HepG2 (cell line): ENCODE measurements around the gene SNX21. TPM values are rescaled to one million over a fixed set of nuclear protein-coding genes. Genes with fewer than 3 reads are reported as not detected.

Experiments
- CEBPZ ChIP-seq: IDR thresholded peaks from 2 replicates; pipeline ENCODE4 v1.6.1; 2012; ENCODE audit warnings: low read length, improper control_type of control experiment
- CREBL2 ChIP-seq: sonication (generic); formaldehyde crosslinking; IDR thresholded peaks from 2 replicates; pipeline ENCODE4 v1.8.1; 2023; ENCODE audit warnings: missing genetic modification reagents, mild to moderate bottlenecking, borderline replicate concordance
- KDM5B ChIP-seq: sonication (generic); formaldehyde crosslinking; IDR thresholded peaks from 2 replicates; pipeline ENCODE4 v1.4.0; 2020; ENCODE audit warnings: missing genetic modification reagents, mild to moderate bottlenecking, borderline replicate concordance
- KLF15 ChIP-seq: sonication (generic); formaldehyde crosslinking; IDR thresholded peaks from 2 replicates; pipeline ENCODE4 v1.8.1; 2023; ENCODE audit warnings: borderline replicate concordance, mild to moderate bottlenecking, inconsistent platforms, missing genetic modification reagents, mixed read lengths
- MEIS2 ChIP-seq: sonication (generic); formaldehyde crosslinking; IDR thresholded peaks from 2 replicates; pipeline ENCODE4 v1.9.0; 2021; ENCODE audit warnings: mild to moderate bottlenecking, missing genetic modification reagents
- MTA1 ChIP-seq: sonication (generic); formaldehyde crosslinking; IDR thresholded peaks from 2 replicates; pipeline ENCODE4 v1.4.0; 2020; ENCODE audit warnings: missing genetic modification reagents, mild to moderate bottlenecking, borderline replicate concordance
- NBN ChIP-seq: fragments of 450-650 bp; conservative IDR thresholded peaks from 2 replicates; pipeline ENCODE4 v1.6.1; 2017
- PLRG1 ChIP-seq: fragments of 450-650 bp; conservative IDR thresholded peaks from 2 replicates; pipeline ENCODE4 v1.6.1; 2016
- PPARG ChIP-seq: conservative IDR thresholded peaks from 2 replicates; pipeline ENCODE4 v1.6.1; 2016; ENCODE audit warnings: missing biosample characterization, missing genetic modification reagents
- TBP ChIP-seq: sonication (generic); formaldehyde crosslinking; IDR thresholded peaks from 2 replicates; pipeline ENCODE4 v1.5.0; 2020; ENCODE audit warnings: missing genetic modification reagents
- THAP11 ChIP-seq: IDR thresholded peaks from 2 replicates; pipeline ENCODE4 v1.6.1; 2016; ENCODE audit warnings: missing biosample characterization, missing genetic modification reagents
- ZBTB14 ChIP-seq: sonication (generic); formaldehyde crosslinking; IDR thresholded peaks from 2 replicates; pipeline ENCODE4 v1.4.0; 2020; ENCODE audit warnings: missing genetic modification reagents
- ZBTB44 ChIP-seq: sonication (generic); formaldehyde crosslinking; IDR thresholded peaks from 2 replicates; pipeline ENCODE4 v1.4.0; 2020; ENCODE audit warnings: missing genetic modification reagents
- ZBTB7A ChIP-seq: sonication (generic); formaldehyde crosslinking; IDR thresholded peaks from 2 replicates; pipeline ENCODE4 v1.8.0; 2022; ENCODE audit warnings: mild to moderate bottlenecking, missing genetic modification reagents
- ZC3H4 ChIP-seq: sonication (generic); formaldehyde crosslinking; IDR thresholded peaks from 2 replicates; pipeline ENCODE4 v1.4.0; 2020; ENCODE audit warnings: missing genetic modification reagents, borderline replicate concordance
- ZNF264 ChIP-seq: sonication (generic); formaldehyde crosslinking; IDR thresholded peaks from 2 replicates; pipeline ENCODE4 v1.4.0; 2020; ENCODE audit warnings: missing genetic modification reagents
- ZNF414 ChIP-seq: sonication (generic); formaldehyde crosslinking; IDR thresholded peaks from 2 replicates; pipeline ENCODE4 v1.5.0; 2020; ENCODE audit warnings: missing genetic modification reagents
- ZNF501 ChIP-seq: sonication (generic); formaldehyde crosslinking; IDR thresholded peaks from 2 replicates; pipeline ENCODE4 v1.5.1; 2020; ENCODE audit warnings: mild to moderate bottlenecking, moderate library complexity, missing genetic modification reagents
- ZNF543 ChIP-seq: sonication (generic); formaldehyde crosslinking; IDR thresholded peaks from 2 replicates; pipeline ENCODE4 v1.4.0; 2020; ENCODE audit warnings: mild to moderate bottlenecking, missing genetic modification reagents
- ZNF567 ChIP-seq: sonication (generic); formaldehyde crosslinking; IDR thresholded peaks from 2 replicates; pipeline ENCODE4 v1.8.1; 2023; ENCODE audit warnings: mild to moderate bottlenecking, missing genetic modification reagents, borderline replicate concordance
- ZNF709 ChIP-seq: sonication (generic); formaldehyde crosslinking; IDR thresholded peaks from 2 replicates; pipeline ENCODE4 v1.5.0; 2020; ENCODE audit warnings: mild to moderate bottlenecking, missing genetic modification reagents
- ZNF839 ChIP-seq: sonication (generic); formaldehyde crosslinking; IDR thresholded peaks from 2 replicates; pipeline ENCODE4 v1.4.0; 2020; ENCODE audit warnings: missing genetic modification reagents, mild to moderate bottlenecking, borderline replicate concordance
- polyA plus RNA-seq, 8 experiments: library from polyadenylated mRNA; depleted of rRNA in 3 of 8; stranded (reverse) in 7 of 8; unstranded in 1 of 8; fragments of >200 nt; fragmentation: Illumina TruSeq in 4 of 8; extraction: Trizol in 4 of 8; gene quantifications; 2 replicates each; pipeline versions ENCODE4 v1.2.1 to v1.2.3, GENCODE V29; 2011 to 2016; ENCODE audit warnings: low read depth in 4 of 8, missing spikeins in 1 of 8, mixed read lengths in 1 of 8; ENCODE audit not compliant: insufficient read depth in 1 of 8
- total RNA-seq, 5 experiments: library from RNA; depleted of rRNA; stranded (reverse); fragments of >200 nt; fragmentation: Illumina TruSeq; extraction: Trizol; gene quantifications; 2 replicates each; pipeline ENCODE4 v1.2.3, GENCODE V29; 2016; ENCODE audit warnings: low read depth in 1 of 5

The SNX21 gene
- total and polyA plus RNA-seq, 2 of the 13 experiments (the other 11 are each of a cell fraction or from before 2014, with no cell fraction given), result 7.7 to 12.8 TPM

GRCh38 chr20:45823949-45824835, 9.4 kb upstream of the SNX21 start (continued):
- TF ChIP-seq ZBTB44 (no peak), ZNF543 (CRISPR knock-in tag) (no peak), ZBTB7A (CRISPR knock-in tag) (peak; percentile 28; the same call in 1 of the 2 replicates), CEBPZ (no peak), CREBL2 (CRISPR knock-in tag) (no peak), NBN (no peak), MEIS2 (CRISPR knock-in tag) (no peak), KLF15 (no peak), KDM5B (CRISPR knock-in tag) (peak; percentile 81; the same call in 1 of the 2 replicates), ZNF839 (CRISPR knock-in tag) (no peak), ZC3H4 (CRISPR knock-in tag) (no peak), ZNF264 (no peak), PPARG (CRISPR knock-in tag) (no peak), ZNF567 (CRISPR knock-in tag) (0 out of 2 replicates have a peak, but pooled peaks have one; percentile 52), TBP (CRISPR knock-in tag) (no peak), MTA1 (CRISPR knock-in tag) (no peak), ZNF709 (CRISPR knock-in tag) (no peak), THAP11 (CRISPR knock-in tag) (peak; percentile 32), PLRG1 (no peak), ZNF501 (CRISPR knock-in tag) (no peak; the same call in 1 of the 2 replicates), ZNF414 (CRISPR knock-in tag) (no peak), ZBTB14 (CRISPR knock-in tag) (no peak)
